Endothelial cell of umbilical vein (primary cell): ENCODE measurements around the gene TMEM208. TPM values are rescaled to one million over a fixed set of nuclear protein-coding genes. Genes with fewer than 3 reads are reported as not detected.

Experiments used
- BruUV-seq: library from RNA; stranded (reverse); fragments of 400-500 nt; replicated peaks from 2 replicates; lab custom pipeline; 2021; lab: Mats Ljungman, UMichigan
- CTCF ChIA-PET: fragments of 300-600, 350-600 bp; sonication (Branson Sonifier 250); formaldehyde crosslinking; loops from one replicate; lab custom pipeline; 2021; ENCODE audit warnings: antibody characterized with exemption, inconsistent platforms; lab: Charles Lee
- POLR2A ChIA-PET: fragments of 300-600, 350-600 bp; sonication (Branson Sonifier 250); formaldehyde crosslinking; loops from one replicate; lab custom pipeline; 2021; ENCODE audit warnings: antibody characterized with exemption, inconsistent platforms; lab: Charles Lee
- DNase-seq: peaks from one replicate; pipeline ENCODE4 v3.0.0-alpha.2; 2011; ENCODE audit warnings: low read depth, low spot score
- FAIRE-seq: peaks from 2 replicates; lab custom pipeline; 2011; peaks lifted over from hg19 to GRCh38; lab: Jason Lieb, UNC
- H2AFZ ChIP-seq: 2 replicates; pipeline ENCODE4 v1.6.0; 2012; ENCODE audit warnings: low read depth, low read length, control low read depth, inconsistent platforms
- H3K27ac ChIP-seq: 2 replicates; pipeline ENCODE4 v1.5.1; 2011; ENCODE audit warnings: low read depth, mild to moderate bottlenecking, control low read depth, low read length, moderate library complexity; ENCODE audit not compliant: insufficient read depth
- H3K27me3 ChIP-seq, 2 experiments: 2 replicates each; pipeline versions ENCODE4 v1.6.0 to v1.6.1; 2011; ENCODE audit warnings: low read length in 2 of 2, mixed read lengths in 1 of 2; ENCODE audit not compliant: control insufficient read depth in 2 of 2, insufficient read depth in 2 of 2
- H3K36me3 ChIP-seq, 2 experiments: 2 replicates in 1 of 2; 3 replicates in 1 of 2; pipeline ENCODE4 v1.5.1; 2011; ENCODE audit warnings: low read length in 2 of 2, mild to moderate bottlenecking in 1 of 2, moderate library complexity in 1 of 2; ENCODE audit not compliant: control insufficient read depth in 2 of 2, insufficient read depth in 2 of 2; ENCODE audit errors: extremely low read depth in 1 of 2
- H3K4me1 ChIP-seq: 3 replicates; pipeline ENCODE4 v1.5.1; 2011; ENCODE audit warnings: mild to moderate bottlenecking, low read length; ENCODE audit not compliant: control insufficient read depth, insufficient read depth; ENCODE audit errors: extremely low read depth
- H3K4me2 ChIP-seq: 2 replicates; pipeline ENCODE4 v1.6.1; 2011; ENCODE audit warnings: low read length, control low read depth, mixed read lengths; ENCODE audit not compliant: insufficient read depth
- H3K4me3 ChIP-seq, 3 experiments: fragments of 200-600 bp in 1 of 3; sonication (generic), shearing (Covaris generic) in 1 of 3; replicated peaks in 1 of 3; 2 replicates each; pipeline ENCODE4 v1.5.1; 2011 to 2016; ENCODE audit warnings: control low read depth in 3 of 3, low read length in 3 of 3, mild to moderate bottlenecking in 2 of 3, inconsistent platforms in 1 of 3, low read depth in 1 of 3, moderate library complexity in 1 of 3; ENCODE audit not compliant: insufficient read depth in 1 of 3
- H3K79me2 ChIP-seq: 2 replicates; pipeline ENCODE4 v1.6.0; 2012; ENCODE audit warnings: low read length, inconsistent platforms; ENCODE audit not compliant: control insufficient read depth, insufficient read depth
- H3K9ac ChIP-seq: replicated peaks from 2 replicates; pipeline ENCODE3; 2011; ENCODE audit warnings: low read length, control low read depth; ENCODE audit not compliant: insufficient read depth; ENCODE audit errors: extremely low read depth
- H3K9me1 ChIP-seq: replicated peaks from 3 replicates; pipeline ENCODE4 v1.6.0; 2011; ENCODE audit warnings: mild to moderate bottlenecking, low read length; ENCODE audit not compliant: control insufficient read depth, insufficient read depth; ENCODE audit errors: extremely low read depth
- H3K9me3 ChIP-seq: replicated peaks from 2 replicates; pipeline ENCODE4 v1.5.1; 2012; ENCODE audit warnings: low read length, inconsistent platforms; ENCODE audit not compliant: control insufficient read depth, insufficient read depth
- H4K20me1 ChIP-seq: replicated peaks from 2 replicates; pipeline ENCODE3; 2011; ENCODE audit warnings: mild to moderate bottlenecking, low read length; ENCODE audit not compliant: control insufficient read depth, insufficient read depth; ENCODE audit errors: extremely low read depth
- EZH2 ChIP-seq: IDR thresholded peaks from 2 replicates; pipeline ENCODE4 v1.6.1; 2012; ENCODE audit warnings: borderline replicate concordance, low read depth, mild to moderate bottlenecking, moderate library complexity, low read length, inconsistent platforms; ENCODE audit not compliant: severe bottlenecking
- FOS ChIP-seq: IDR thresholded peaks from 2 replicates; pipeline ENCODE4 v1.6.1; 2011; ENCODE audit warnings: mild to moderate bottlenecking, low read length, moderate library complexity, borderline replicate concordance; ENCODE audit not compliant: insufficient read depth
- GATA2 ChIP-seq: IDR thresholded peaks from 2 replicates; pipeline ENCODE4 v1.7.0; 2011; ENCODE audit warnings: low read depth, mild to moderate bottlenecking, moderate library complexity, mixed read lengths, low read length; ENCODE audit not compliant: insufficient read length, insufficient read depth
- JUN ChIP-seq: IDR thresholded peaks from 2 replicates; pipeline ENCODE4 v1.6.1; 2011; ENCODE audit warnings: borderline replicate concordance, low read depth; ENCODE audit not compliant: insufficient read length, insufficient read depth
- MYC ChIP-seq: IDR thresholded peaks from one replicate; pipeline ENCODE4 v1.6.1; 2011; ENCODE audit warnings: mild to moderate bottlenecking, low read depth, low read length
- POLR2A ChIP-seq: IDR thresholded peaks from 2 replicates; pipeline ENCODE4 v1.6.1; 2012; ENCODE audit warnings: low read depth, mild to moderate bottlenecking, control low read depth, low read length
- POLR2AphosphoS5 ChIP-seq: IDR thresholded peaks from 2 replicates; pipeline ENCODE4 v1.6.1; 2012; ENCODE audit warnings: low read depth, mild to moderate bottlenecking, control low read depth, low read length, moderate library complexity; ENCODE audit not compliant: insufficient read depth
- dilution Hi-C: fragments of 300-500 bp; cut with MboI; formaldehyde crosslinking; loops from one replicate; pipeline ENCODE4 v1.15.0; 2019; ENCODE audit warnings: low sequenced_read_pairs; ENCODE audit not compliant: extremely low pct_ligation_motif_present
- intact Hi-C: fragments of 100-400 bp; cut with micrococcal nuclease; formaldehyde crosslinking; loops from one replicate; pipeline ENCODE4 v1.10.0; 2022
- polyA plus RNA-seq, 4 experiments: library from polyadenylated mRNA; depleted of rRNA in 3 of 4; stranded (reverse) in 3 of 4; unstranded in 1 of 4; fragments of >200 nt; gene quantifications; 2 replicates each; pipeline versions ENCODE4 v1.2.1 to v1.2.3, GENCODE V29; 2011 to 2012; ENCODE audit warnings: missing spikeins in 1 of 4
- total RNA-seq: library from RNA; stranded (reverse); gene quantifications from 2 replicates; pipeline ENCODE4 v1.2.3, GENCODE V29; 2021
- TF ChIP-seq, protein P1 (sequence below), 2 donors: IDR thresholded peaks; 1 replicate in 1 of 2; 2 replicates in 1 of 2; pipeline ENCODE4 v1.5.1; 2011; ENCODE audit warnings: low read length in 2 of 2, mild to moderate bottlenecking in 2 of 2, moderate library complexity in 2 of 2, control low read depth in 1 of 2, inconsistent platforms in 1 of 2, low read depth in 1 of 2; ENCODE audit not compliant: insufficient read depth in 1 of 2; ENCODE audit errors: extremely low read depth in 1 of 2
- TF ChIP-seq, protein P2 (sequence below): IDR thresholded peaks from 2 replicates; pipeline ENCODE4 v1.6.1; 2011; ENCODE audit not compliant: insufficient read depth, insufficient read length

TMEM208 gene
- total and polyA plus RNA-seq, 2 donors (not counting 3 experiments of a cell fraction or from before 2014, with no cell fraction given), result 35.3 to 94.0 TPM

DNA sequence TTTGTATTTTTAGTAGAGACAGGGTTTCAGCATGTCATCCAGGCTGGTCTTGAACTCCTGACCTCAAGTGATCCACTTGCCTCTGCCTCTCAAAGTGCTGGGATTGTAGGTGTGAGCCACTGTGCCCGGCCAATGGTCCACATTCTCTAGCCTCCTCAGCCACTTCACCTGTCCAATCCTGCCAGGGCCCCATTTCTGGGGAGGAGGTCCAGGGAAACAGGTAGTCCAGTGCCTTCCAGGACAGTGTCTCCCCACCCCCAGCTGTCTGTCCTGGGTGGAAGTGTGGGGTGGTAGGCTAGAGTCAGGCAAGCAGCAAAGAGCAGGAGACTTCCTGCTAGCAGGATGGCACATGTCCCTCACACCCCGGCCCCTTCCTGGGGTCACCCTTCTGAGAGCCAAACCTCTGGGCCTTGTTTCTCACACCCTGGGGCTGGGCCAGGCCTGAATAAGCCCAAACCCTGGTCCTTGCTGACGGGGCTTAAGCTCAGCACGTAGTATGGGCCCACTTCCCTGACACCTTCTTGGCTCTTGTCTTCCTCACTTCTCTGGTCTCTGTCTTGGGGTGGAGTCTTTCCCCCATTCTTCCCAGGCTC, 15.3 kb downstream of the TMEM208 start:
- Histone ChIP-seq H3K27me3 (no peaks in the 10 kb centered on the region), H3K36me3 (peaks cover 5 to 27% of the 10 kb centered on the region in 2 experiments), H3K9ac (no peak overlapping the region), H3K79me2 (peaks cover 51% of the 10 kb centered on the region), H3K9me3 (no peaks in the 10 kb centered on the region), H4K20me1 (no peaks in the 10 kb centered on the region), H3K4me2 (no peak overlapping the region), H3K4me1 (peaks cover 52% of the 10 kb centered on the region), H3K27ac (peak overlapping the region; percentile 19), H3K9me1 (no peaks in the 10 kb centered on the region), H2AFZ (no peak overlapping the region), H3K4me3 (no peak overlapping the region)
- FAIRE-seq, result no peak
- CTCF ChIA-PET, result interaction anchor here (0.7 to 1.5 kb wide), 4 partner anchors 10 to 44 kb away, joined by 3 read pairs; no protein-coding TSS in a partner anchor
- no peak for DNase-seq
- no TSS peak for BruUV-seq
- TF ChIP-seq GATA2, result no peak
- intact Hi-C loops, result no loop called here
- dilution Hi-C loops, result no loop called here
- POLR2A ChIA-PET, result interaction anchor here (0.6 kb wide), 1 partner anchor 29 kb away, joined by 3 read pairs; no protein-coding TSS in a partner anchor

DNA sequence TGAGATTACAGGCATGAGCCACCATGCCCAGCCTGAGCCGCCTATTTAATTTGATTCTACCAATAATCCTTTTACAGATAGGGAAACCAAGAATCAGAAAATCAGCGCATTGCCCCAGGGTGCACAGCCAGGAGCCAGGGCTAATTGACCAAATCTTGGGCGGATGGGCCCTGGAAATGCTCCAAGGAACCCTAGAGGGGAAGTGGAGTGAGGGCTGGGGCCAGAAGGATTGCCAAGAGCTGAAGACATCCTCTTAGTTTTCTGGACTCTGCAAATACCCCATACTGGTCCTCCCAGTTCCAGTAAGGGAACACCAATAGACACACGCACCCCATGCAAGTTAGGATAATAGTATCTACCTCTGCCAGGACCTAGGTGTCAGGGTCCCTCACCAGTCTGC, 16.6 kb downstream of the TMEM208 start:
- H3K4me1 ChIP-seq, result peaks cover 60% of the 10 kb centered on the region
- H3K79me2 ChIP-seq, result peaks cover 51% of the 10 kb centered on the region
- H3K27me3 ChIP-seq, result no peaks in the 10 kb centered on the region
- peak overlapping the region; percentile 88 for H3K27ac ChIP-seq
- peak; percentile 63 for FAIRE-seq
- POLR2A ChIA-PET, result interaction anchor here (1.9 kb wide), 1 partner anchor 27 kb away, joined by 6 read pairs; no protein-coding TSS in a partner anchor
- H3K4me2 ChIP-seq, result peak overlapping the region; percentile 56
- dilution Hi-C loops, result no loop called here
- DNase-seq, result no peak
- H3K9ac ChIP-seq, result peak overlapping the region; percentile 49
- H4K20me1 ChIP-seq, result no peaks in the 10 kb centered on the region
- peaks cover 0 to 15% of the 10 kb centered on the region in 2 experiments for H3K36me3 ChIP-seq
- no peak overlapping the region for H3K4me3 ChIP-seq
- TF ChIP-seq POLR2A, result no peak
- TF ChIP-seq, protein P1, sequence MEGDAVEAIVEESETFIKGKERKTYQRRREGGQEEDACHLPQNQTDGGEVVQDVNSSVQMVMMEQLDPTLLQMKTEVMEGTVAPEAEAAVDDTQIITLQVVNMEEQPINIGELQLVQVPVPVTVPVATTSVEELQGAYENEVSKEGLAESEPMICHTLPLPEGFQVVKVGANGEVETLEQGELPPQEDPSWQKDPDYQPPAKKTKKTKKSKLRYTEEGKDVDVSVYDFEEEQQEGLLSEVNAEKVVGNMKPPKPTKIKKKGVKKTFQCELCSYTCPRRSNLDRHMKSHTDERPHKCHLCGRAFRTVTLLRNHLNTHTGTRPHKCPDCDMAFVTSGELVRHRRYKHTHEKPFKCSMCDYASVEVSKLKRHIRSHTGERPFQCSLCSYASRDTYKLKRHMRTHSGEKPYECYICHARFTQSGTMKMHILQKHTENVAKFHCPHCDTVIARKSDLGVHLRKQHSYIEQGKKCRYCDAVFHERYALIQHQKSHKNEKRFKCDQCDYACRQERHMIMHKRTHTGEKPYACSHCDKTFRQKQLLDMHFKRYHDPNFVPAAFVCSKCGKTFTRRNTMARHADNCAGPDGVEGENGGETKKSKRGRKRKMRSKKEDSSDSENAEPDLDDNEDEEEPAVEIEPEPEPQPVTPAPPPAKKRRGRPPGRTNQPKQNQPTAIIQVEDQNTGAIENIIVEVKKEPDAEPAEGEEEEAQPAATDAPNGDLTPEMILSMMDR (IDR thresholded peaks at IDR 0.05; ENCODE audit: extremely low read depth in 1 of 2, insufficient read depth in 1 of 2, low read depth in 1 of 2, low read length in 2 of 2), result no peak
- TF ChIP-seq FOS, result no peak
- TF ChIP-seq POLR2AphosphoS5, result no peak
- TF ChIP-seq EZH2, result no peak
- TF ChIP-seq, protein P2, sequence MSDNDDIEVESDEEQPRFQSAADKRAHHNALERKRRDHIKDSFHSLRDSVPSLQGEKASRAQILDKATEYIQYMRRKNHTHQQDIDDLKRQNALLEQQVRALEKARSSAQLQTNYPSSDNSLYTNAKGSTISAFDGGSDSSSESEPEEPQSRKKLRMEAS, result no peak
- TF ChIP-seq GATA2, result no peak
- no peak for TF ChIP-seq JUN
- TF ChIP-seq MYC, result no peak
- no peaks in the 10 kb centered on the region for H3K9me1 ChIP-seq
- no TSS peak for BruUV-seq
- intact Hi-C loops, result no loop called here
- no peak overlapping the region for H2AFZ ChIP-seq
- CTCF ChIA-PET, result interaction anchor here (1.0 to 2.0 kb wide), 9 partner anchors 17 to 156 kb away, joined by 3 to 10 read pairs (median 6); partner anchors contain the start of gene TMEM208
- H3K9me3 ChIP-seq, result no peaks in the 10 kb centered on the region
